Fibroblast of skin of right biceps (primary cell): ENCODE measurements around the gene CELSR2.

Experiments used
- DNase-seq: peaks from one replicate; pipeline ENCODE4 v3.0.0-alpha.2; 2013

Gene CELSR2

GRCh38 chr1:109266965-109267364 is 17.6 kb downstream of the CELSR2 start:
- peak; percentile 71 for DNase-seq

GRCh38 chr1:109267743-109268300 is 18.5 kb downstream of the CELSR2 start:
- DNase-seq: no peak

GRCh38 chr1:109268431-109269211 is 19.3 kb downstream of the CELSR2 start:
- DNase-seq: no peak

- DNase-seq: no peak
Observed at GRCh38 chr1:109269212-109269980, 20.1 kb downstream of the CELSR2 start.

GRCh38 chr1:109269981-109270622 is 20.8 kb downstream of the CELSR2 start:
- no peak for DNase-seq

GRCh38 chr1:109270623-109271317 is 21.4 kb downstream of the CELSR2 start:
- no peak for DNase-seq

GRCh38 chr1:109271458-109271857 is 22.1 kb downstream of the CELSR2 start:
- no peak for DNase-seq

- DNase-seq: no peak
Observed at GRCh38 chr1:109272021-109272799, 22.9 kb downstream of the CELSR2 start.

- DNase-seq: no peak
Observed at GRCh38 chr1:109272831-109273547, 23.6 kb downstream of the CELSR2 start.

- DNase-seq: no peak
Observed at GRCh38 chr1:109273570-109274288, 24.4 kb downstream of the CELSR2 start.

GRCh38 chr1:109274533-109275476 is 25.5 kb downstream of the CELSR2 start:
- peak; percentile 68 for DNase-seq

- DNase-seq: peak; percentile 68
Observed at GRCh38 chr1:109275706-109276345, 26.5 kb downstream of the CELSR2 start.

- DNase-seq: peak; percentile 54
Observed at GRCh38 chr1:109277434-109278204, 28.3 kb downstream of the CELSR2 start.

GRCh38 chr1:109279615-109280278 is 30.4 kb downstream of the CELSR2 start:
- no peak for DNase-seq

- no peak for DNase-seq
Observed at GRCh38 chr1:109280862-109281261, 31.5 kb downstream of the CELSR2 start.

- DNase-seq: no peak
Observed at GRCh38 chr1:109281680-109282496, 32.5 kb downstream of the CELSR2 start.
